ENCODE measurements around the gene GLI3. TPM values are rescaled to one million over a fixed set of nuclear protein-coding genes. Genes with fewer than 3 reads are reported as not detected.

GLI3 gene
- total and polyA plus RNA-seq, 2 of the 4 experiments (the other 2 are of a cell fraction) = 1.3 to 3.9 TPM

GRCh38 chr7:42164881-42165428 is 72.1 kb downstream of the GLI3 start:
- Histone ChIP-seq H3K27me3 (ENCODE audit: control insufficient read depth, insufficient read depth, low read length) (no peaks in the 10 kb centered on the region), H3K18ac (ENCODE audit: low read depth, low read length) (no peak overlapping the region), H3K27ac (ENCODE audit: insufficient read depth, low read length) (no peak overlapping the region), H3K14ac (replicated peaks; ENCODE audit: low read depth, low read length) (no peak overlapping the region), H4K20me1 (ENCODE audit: insufficient read depth, low read length) (peaks cover 4% of the 10 kb centered on the region; the same call in 1 of the 2 replicates), H3K9me3 (ENCODE audit: control insufficient read depth, insufficient read depth, low read length) (no peaks in the 10 kb centered on the region), H3K23ac (ENCODE audit: low read depth, low read length) (no peak overlapping the region), H4K5ac (ENCODE audit: low read depth, low read length) (no peak overlapping the region), H3K4me3 (ENCODE audit: insufficient read depth, low read depth, low read length) (no peak overlapping the region), H2BK20ac (ENCODE audit: low read depth, low read length) (no peak overlapping the region), H4K8ac (ENCODE audit: low read depth in 2 of 2, low read length in 2 of 2) (no peak overlapping the region), H2AFZ (replicated peaks; ENCODE audit: low read length, poor library complexity) (no peak overlapping the region), H4K91ac (ENCODE audit: insufficient read depth, low read depth, low read length) (no peak overlapping the region), H2BK5ac (ENCODE audit: low read depth, low read length, poor library complexity, severe bottlenecking) (no peak overlapping the region), H3K36me3 (ENCODE audit: control insufficient read depth, insufficient read depth, low read length) (no peaks in the 10 kb centered on the region), H2BK15ac (ENCODE audit: low read depth, low read length) (no peak overlapping the region), H2BK120ac (ENCODE audit: low read depth, low read length) (no peak overlapping the region), H3K9ac (ENCODE audit: low read depth, low read length) (no peak overlapping the region), H3K79me1 (ENCODE audit: low read depth in 1 of 2, low read length in 2 of 2) (peaks cover 0 to 23% of the 10 kb centered on the region in 2 experiments; a peak in 2 of 4 replicates), H2AK9ac (replicated peaks; ENCODE audit: low read depth, low read length, poor library complexity) (no peak overlapping the region), H2AK5ac (ENCODE audit: low read depth, low read length) (no peak overlapping the region), H3K4ac (ENCODE audit: low read depth, low read length) (no peak overlapping the region), H3K4me1 (ENCODE audit: control insufficient read depth, insufficient read depth, low read length) (peaks cover 2% of the 10 kb centered on the region; the same call in 1 of the 2 replicates), H3K4me2 (ENCODE audit: low read depth, low read length) (no peak overlapping the region), H3K9me1 (ENCODE audit: insufficient read depth, low read length) (0 out of 2 replicates have a peak, but pooled peaks cover 4% of the 10 kb centered on the region), H3K56ac (ENCODE audit: extremely low read depth, insufficient read depth, low read length) (no peak overlapping the region)
- POLR2A ChIA-PET (ENCODE audit: unreplicated experiment) = no interaction called here
- intact Hi-C loops (cut with micrococcal nuclease) = no loop called here
- CTCF ChIA-PET = no interaction called here
- WGBS, 2 experiments (ENCODE audit: extremely low coverage in 2 of 2, insufficient read length in 1 of 2) = 100% methylated on average over 2 of the region's 5 CpGs; no CpG with 5 or more reads in 1 of the 2 experiments
- no peak for TF ChIP-seq SMC3 (IDR thresholded peaks at IDR 0.05; ENCODE audit: low read depth, low read length)
- no peak for TF ChIP-seq RFX5 (IDR thresholded peaks at IDR 0.05; ENCODE audit: low read depth, low read length)
- no peak for TF ChIP-seq BHLHE40 (IDR thresholded peaks at IDR 0.05; ENCODE audit: low read depth, low read length)
- TF ChIP-seq POLR2A (IDR thresholded peaks at IDR 0.05; ENCODE audit: low read depth, low read length) = no peak
- TF ChIP-seq CEBPB (IDR thresholded peaks at IDR 0.05; ENCODE audit: low read depth, low read length) = no peak
- TF ChIP-seq, protein P1, sequence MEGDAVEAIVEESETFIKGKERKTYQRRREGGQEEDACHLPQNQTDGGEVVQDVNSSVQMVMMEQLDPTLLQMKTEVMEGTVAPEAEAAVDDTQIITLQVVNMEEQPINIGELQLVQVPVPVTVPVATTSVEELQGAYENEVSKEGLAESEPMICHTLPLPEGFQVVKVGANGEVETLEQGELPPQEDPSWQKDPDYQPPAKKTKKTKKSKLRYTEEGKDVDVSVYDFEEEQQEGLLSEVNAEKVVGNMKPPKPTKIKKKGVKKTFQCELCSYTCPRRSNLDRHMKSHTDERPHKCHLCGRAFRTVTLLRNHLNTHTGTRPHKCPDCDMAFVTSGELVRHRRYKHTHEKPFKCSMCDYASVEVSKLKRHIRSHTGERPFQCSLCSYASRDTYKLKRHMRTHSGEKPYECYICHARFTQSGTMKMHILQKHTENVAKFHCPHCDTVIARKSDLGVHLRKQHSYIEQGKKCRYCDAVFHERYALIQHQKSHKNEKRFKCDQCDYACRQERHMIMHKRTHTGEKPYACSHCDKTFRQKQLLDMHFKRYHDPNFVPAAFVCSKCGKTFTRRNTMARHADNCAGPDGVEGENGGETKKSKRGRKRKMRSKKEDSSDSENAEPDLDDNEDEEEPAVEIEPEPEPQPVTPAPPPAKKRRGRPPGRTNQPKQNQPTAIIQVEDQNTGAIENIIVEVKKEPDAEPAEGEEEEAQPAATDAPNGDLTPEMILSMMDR (conservative IDR thresholded peaks at IDR 0.05; ENCODE audit: low read depth, low read length) = no peak
- no peak for TF ChIP-seq CHD1 (IDR thresholded peaks at IDR 0.05; ENCODE audit: low read depth, low read length)
- TF ChIP-seq NFE2L2 (IDR thresholded peaks at IDR 0.05; ENCODE audit: low read depth, low read length) = no peak
- TF ChIP-seq MAZ (IDR thresholded peaks at IDR 0.05; ENCODE audit: borderline replicate concordance, low read depth, low read length) = no peak
- no peak for TF ChIP-seq RCOR1 (IDR thresholded peaks at IDR 0.05; ENCODE audit: insufficient replicate concordance, low read length)
- DNase-seq = no peak
- in situ Hi-C loops (cut with MboI; ENCODE audit: low sequenced_read_pairs) = no loop called here
- ATAC-seq (ENCODE audit: low read depth) = no peak
- dilution Hi-C loops (cut with HindIII; ENCODE audit: low sequenced_read_pairs, unreplicated experiment) = no loop called here
- BruUV-seq (replicated peaks) = no TSS peak

Data from IMR-90 (cell line).